Renal cortex interstitium (tissue), 11 donors: ENCODE data around the gene ZNF496. TPM values are rescaled to one million over a fixed set of nuclear protein-coding genes. Genes with fewer than 3 reads are reported as not detected.
"Not testable (repeated sequence)": the region's sequence is repeated elsewhere in the genome, so short reads cannot be mapped to it uniquely, and the experiment has no call there.

Experiments
- DNase-seq, 11 donors: peaks; one replicate each; pipeline ENCODE4 v3.0.0-alpha.2; 2013; ENCODE audit warnings: low read depth in 9 of 11, low spot score in 4 of 11; ENCODE audit errors: extremely low read depth in 1 of 11
- polyA plus RNA-seq, 3 donors: library from polyadenylated mRNA; unstranded; fragments of 120-200 nt; gene quantifications; one replicate each; pipeline ENCODE4 v1.2.1, GENCODE V29; 2013; ENCODE audit not compliant: insufficient read length in 3 of 3

Gene ZNF496
- polyA plus RNA-seq, 3 donors: 36.6 to 44.8 (median 39.3) TPM

DNA sequence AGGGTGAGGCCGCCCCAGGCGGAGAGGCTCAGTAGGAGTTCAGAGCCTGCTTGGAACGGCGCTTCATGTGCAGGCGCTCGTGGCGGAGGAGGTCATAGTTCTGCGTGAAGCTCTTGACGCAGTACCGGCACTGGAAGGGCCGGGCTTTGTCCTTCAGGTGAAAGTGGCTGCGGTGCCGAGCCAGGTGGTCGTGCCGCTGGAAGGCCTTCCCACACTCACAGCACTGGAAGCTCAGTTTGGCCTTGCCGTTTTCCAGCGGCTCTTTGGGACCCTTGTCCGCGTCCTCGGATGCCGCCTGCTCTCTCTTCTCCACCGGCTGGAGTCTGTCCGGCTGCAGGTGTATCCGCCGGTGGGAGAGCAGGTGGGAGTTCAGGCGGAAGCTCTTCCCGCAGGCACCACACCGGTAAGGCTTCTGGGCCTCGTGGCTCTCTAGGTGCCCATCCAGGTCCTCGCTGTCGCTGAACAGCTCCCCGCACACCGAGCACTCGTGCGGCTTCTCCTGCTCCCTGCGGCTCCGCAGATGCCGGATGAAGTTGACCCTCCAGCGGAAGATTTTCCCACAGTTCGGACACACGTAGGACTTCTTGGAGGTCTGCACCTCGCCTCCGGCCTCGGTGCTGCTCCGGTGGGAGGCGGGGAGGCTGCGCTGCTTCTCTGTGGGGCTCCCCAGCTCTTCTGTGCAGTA is 31.0 kb downstream of the ZNF496 start:
- DNase-seq: no peak

DNA sequence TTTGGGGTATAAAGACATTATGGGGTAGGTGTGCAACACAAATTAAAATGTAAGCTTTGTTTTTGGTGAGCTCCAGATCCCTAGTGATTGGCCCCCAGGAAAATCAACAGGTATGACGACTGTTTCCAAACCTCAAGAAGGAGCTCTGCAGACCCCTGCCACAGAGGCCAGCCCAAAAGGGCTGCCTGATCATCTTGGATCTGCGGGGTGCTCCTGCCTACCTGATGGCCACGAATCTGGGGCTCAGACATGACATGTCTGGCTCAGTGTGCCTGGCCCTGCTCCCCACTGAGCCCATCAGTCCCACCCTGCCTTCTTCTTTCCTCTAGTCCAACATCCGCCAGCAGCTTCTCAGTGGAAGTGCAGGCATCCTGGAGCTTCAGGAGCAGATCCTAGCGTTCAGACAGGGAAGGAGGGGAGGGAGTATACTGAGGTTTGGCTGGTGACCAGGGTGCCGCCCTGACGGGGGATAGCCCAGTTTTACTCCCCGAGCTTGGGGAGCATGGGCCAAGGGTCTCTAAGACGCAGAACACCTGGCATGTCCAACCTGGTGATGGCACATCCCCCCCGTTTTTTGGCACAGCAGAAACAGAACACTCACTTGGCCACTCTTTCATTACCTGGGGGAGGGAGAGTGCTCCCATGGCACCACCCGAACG is 31.8 kb downstream of the ZNF496 start:
- no peak for DNase-seq

DNA sequence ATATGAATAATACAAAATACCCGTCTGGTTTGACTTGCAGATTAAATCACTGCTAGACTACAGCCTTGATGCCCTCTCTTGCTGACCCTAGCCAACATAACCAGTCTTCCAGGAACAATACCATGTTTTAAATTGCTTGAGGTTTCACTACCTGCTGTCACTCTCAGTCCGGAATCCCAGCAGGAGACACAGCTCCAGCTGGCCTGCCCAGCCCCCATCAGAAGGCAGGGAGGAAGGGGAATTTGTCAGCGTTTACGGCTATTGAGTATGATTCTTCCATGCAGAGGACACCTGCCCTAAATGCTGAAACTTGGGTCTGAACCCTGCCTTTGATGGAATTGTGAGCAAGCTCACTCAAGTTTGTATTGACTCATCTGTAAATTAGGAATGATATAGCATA is 33.0 kb downstream of the ZNF496 start:
- DNase-seq: no peak

DNA sequence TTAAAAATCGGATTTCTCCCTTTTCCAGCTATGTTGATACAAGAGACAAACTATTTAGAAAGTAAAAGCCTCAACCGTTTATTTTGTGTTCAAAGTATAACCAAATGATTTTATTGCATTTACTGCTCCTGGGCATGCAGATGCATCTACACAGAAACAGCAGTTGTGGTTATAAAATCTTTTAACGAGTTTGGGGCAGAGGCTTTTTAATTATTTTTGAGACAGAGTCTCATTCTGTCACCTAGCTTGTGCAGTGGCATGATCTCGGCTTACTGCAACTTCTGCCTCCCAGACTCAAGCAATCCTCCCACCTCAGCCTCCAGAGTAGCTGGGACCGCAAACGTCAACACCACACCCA is 33.6 kb downstream of the ZNF496 start:
- DNase-seq: no peak

DNA sequence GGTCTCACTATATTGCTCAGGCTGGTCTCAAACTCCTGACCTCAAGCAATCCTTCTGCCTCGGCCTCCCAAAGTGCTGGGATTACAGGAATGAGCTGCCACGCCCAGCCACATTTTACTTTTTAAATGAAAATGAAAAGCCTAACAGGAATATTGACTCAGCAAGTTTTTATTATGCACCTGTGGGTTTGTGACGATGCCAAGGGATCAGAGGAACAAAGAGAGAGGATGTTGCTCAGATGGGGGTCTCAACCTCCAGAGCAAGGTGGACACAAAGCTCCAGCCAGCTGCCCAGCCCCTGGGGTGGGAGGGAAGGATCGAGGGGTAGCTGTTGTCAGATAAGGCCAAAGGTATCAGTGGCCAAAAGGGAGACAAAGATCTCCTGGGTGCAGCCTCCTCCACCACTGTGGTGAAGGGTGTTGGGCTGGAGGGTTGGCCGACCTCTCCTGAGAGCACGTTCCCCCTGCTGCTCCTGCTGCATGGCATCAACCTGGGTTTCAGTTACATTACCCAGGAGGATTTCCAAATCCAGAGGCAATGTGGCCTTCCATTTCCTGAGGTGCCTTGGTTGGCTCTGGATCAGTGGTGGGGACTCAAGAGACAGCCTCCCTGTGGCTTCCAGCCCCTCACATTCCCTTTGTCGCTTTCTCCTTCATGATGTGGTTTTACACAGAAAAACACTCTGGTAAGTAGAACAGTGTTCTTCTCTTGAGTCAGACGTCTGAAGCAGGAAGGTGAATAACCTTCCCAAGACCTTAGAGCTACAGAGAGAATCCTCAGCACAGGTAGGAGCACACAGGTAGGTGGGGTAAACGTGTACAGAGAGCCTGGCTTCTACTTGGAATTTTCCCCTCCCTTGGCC is 34.2 kb downstream of the ZNF496 start:
- no peak for DNase-seq

DNA sequence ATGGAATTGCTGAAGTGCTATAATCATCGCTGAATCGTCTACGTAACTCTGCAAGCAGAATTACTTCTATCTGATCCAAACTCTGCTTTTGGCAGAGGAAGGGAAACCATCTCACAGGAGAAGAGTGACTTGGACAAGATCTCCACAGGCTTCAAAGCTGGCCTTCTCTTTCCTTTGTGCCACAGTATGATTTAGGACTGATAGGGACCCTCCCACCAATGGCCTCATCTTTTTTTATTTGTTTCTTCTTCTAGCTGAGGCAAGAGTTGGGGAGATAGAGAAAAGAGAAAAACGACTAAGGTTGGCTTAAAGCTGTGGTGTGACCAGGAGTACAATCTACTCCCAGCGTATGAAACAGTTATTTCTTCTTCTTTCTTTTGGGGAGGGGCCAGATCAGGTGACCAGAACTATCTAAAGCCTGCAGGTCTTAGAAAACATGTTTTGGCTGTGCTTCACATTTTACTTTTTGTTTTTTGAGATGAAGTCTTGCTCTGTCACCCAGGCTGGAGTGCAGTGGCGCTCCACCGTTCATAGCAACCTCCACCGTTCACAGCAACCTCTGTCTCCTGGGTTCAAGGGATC is 35.0 kb downstream of the ZNF496 start:
- no peak for DNase-seq

DNA sequence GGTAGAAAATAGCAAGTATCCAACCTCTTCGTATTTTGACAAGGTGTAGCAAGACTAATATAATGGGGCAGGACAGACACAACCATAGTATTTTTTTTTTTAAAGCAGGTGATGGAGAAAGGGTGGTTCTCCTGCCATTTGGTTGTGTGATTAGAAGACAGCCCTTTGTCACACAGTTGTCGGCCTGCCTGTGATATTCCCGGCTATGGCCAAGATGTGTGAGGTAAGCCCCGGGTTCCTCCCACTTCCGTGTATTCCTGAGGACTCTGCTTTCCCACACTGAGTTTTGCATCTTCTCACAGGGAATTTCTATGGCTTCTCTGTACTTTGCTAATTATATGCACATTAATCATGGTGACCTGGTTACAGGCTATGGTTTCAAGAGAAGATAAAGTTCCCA is 35.9 kb downstream of the ZNF496 start:
- DNase-seq: no peak

DNA sequence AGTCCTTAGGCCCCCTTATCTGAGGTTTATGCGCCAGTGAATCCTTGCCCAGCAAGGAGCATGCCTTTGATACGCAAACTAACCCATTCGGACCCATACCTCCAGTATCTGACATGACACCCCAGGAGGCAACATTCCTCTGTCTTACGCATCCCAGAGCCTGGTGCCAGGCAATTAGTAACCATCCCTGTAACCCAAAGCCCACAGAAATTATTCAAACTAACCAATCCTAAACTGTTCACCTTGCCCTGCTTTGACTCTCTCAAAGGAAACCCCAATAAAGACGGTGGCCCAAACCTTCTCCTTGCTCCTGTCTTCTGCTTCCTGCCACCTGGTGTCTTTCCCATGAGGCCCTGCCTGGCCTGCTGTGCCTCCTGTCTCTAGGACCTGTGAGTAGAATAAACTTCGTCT is 36.4 kb downstream of the ZNF496 start:
- DNase-seq: no peak

DNA sequence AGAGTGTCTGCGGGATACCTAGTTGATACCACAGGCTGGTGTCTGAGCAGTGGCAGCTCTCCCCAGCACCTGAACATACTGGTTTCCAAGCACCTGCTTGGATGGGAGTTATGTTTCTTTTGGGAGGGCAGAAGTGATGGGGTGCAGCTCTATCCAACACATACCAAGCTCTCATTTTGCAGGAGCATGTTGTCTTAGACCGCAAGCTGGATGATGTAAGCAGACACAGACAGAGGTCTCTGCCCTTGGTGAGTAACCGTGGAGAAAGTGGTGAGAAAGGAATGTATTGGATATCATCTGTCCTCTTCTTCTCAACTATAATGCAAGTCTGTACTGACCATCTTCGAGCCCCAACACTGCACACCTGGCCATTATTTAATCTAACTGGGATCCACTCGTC is 37.4 kb downstream of the ZNF496 start:
- DNase-seq: no peak

DNA sequence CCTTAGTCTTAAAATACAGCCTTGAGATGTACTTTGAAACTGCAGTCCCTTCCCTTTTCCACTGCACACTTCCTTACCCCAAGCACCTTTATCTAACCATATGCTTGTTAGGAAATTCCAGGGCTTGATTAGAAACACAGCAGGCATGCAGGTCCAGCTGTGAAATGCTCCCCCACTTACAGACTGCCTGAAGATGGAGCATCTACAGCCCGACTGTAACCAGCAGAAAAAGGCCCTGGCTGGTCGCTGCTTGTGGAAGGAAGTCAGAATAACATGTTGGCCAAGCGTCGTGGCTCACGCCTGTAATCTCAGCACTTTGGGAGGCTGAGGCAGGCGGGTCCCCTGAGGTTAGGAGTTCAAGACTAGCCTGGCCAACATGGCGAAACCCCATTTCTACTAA is 38.6 kb downstream of the ZNF496 start:
- no peak for DNase-seq

DNA sequence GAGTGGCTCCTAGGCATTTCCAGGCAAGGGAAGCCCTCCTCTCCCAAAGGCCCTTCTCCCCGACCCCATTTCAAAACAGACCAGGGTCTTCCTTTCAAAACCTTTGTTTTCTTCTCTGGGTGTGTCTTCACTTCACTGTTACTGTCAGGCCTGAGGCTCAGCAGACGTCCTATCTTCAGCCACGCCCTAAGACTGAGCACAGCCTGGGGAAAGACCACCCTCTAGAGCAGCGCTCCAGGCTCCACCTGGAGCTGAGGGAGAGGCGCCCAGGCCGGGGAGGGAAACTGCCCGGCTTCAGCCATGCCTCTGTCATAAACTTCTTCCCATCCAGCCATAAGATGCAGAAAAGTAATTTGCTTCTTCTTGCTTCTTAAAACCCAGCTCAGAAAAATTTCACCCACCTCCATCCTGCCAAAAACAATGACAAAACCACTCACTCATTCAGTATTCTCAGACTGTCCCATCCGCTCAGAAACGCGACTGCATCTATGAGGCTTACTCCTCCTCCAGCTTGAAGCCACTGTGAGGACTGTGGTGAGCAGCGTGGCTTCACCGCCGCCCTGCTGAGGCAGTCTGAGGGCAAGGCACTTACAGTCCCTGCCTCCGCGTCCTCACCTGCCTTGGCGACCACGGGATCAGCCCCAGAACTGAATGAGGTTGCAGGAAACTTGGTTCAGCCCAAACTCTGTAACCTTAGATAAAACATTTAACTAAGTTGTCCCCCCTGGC is 39.7 kb downstream of the ZNF496 start:
- DNase-seq: no peak

DNA sequence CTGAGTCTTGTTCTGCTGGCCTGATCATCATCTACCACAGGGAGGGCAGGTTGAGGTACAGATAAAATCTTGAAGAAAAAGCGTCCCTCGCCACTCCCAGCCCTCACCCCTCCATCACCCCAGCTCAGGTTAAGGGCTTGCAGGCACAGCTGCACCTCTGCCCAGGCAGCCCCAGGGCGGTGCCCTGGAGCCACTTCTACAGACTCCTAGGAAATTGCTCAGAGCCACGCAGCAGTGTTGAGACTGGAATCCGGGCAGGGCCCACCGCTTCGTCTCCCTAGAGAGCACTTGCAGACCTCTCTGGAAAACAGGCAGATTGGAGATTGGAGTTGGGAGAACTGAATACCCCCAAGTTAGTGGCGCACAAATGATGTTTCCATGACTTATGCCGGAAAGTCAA is 40.5 kb downstream of the ZNF496 start:
- no peak for DNase-seq

DNA sequence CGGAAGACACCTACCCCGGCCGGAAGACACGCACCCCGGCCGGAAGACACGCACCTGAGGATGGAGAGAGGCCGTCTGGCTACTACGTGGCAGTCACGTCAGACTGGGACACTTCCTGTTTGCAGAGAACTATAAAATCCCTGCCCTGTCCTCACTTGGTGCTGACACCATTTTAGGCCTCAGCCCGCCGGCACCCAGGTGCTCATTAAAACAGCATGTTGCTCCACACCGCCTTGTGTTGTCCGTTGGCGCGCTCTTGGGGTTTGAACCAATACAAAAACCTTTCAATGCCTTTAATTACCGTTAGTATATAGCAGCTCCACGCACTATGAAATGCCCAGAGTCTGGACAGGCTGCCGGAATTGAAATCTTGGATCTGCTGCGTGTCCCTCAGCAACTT is 41.1 kb downstream of the ZNF496 start:
- no peak for DNase-seq

DNA sequence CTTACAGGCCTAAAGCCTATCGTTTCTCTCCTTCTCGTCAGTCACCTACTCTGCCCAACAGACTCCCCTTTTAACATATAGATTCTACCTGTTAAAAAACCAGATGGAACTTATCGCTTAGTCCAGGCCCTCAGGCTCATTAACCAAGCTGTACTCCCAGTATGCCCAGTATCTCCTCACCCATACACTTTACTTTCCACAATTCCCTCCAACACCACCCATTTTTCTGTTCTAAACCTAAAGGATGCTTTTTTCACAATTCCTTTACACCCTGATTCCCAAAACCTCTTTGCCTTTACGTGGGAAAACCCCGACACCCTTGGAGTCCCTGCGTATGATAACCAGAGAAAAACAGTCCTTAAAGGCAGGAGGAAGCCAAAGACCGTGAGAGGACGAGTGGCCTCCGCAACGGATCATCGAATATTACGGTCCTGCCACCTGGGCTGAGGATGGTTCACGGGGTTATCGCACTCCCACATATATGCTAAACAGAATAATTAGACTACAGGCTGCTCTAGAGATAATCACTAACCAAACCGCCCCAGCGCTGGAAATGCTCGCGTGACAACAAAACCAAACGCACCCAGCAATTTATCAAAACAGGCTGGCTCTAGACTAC is 42.3 kb downstream of the ZNF496 start:
- not testable (repeated sequence) for DNase-seq

DNA sequence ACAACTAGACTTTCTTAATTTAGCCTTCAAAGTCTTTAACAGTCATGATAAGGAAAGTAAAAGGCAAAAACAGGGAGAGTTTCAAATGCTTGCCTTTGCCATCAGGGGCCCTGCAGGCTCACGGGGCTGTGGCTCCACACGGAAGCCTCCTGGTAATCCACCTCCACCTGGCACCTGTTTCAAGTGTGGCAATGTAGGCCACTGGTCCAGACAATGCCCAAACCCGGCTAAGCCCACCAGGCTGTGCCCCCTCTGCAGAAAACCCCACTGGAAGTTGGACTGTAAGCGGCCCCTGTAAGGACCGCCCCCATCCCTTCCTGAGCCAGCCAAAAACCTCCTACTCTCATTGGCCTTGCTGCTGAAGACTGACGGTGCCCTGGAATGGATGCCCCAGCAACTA is 43.3 kb downstream of the ZNF496 start:
- DNase-seq: no peak

DNA sequence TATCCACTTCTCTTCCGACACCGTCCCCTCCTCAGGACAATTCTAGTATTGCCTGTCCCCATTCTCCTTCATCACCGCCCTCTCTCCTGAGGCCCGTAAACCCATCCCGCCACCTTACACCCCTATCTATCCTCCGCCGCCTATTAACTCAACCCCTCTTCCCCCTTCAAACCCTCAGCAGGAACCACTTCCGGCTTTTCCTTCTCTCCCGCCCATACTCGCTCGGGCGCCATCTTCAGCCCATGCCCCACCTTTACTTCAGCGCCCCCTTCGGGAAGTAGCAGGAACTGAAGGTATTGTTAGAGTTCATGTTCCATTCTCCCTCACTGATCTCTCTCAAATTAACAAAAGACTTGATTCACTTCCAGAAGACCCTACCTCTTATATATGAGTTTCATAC is 44.2 kb downstream of the ZNF496 start:
- DNase-seq: no peak

DNA sequence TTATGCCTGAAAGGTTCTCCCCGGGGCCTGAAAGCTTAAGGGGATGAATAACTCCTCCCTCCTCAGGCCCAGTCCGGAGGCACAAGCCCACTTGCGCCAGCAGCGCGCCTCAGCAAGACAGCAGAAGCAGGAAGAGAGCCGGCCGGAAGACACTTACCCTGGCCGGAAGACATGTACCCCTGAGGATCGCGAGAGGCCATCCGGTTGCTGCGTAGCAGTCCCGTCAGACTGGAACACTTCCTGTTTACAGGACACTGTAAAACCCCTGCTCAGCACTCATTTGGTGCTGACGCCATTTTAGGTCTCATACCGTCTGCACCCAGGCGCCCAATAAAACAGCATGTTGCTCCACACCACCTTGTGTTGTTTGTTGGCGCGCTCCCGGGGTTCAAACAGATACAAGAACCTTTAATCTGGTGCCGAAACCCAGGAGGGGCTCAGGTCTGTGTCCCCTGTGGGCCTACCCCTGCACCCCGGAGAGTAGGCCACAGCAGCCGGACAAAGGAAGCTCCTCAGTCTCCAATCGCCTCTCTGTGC is 45.5 kb downstream of the ZNF496 start:
- DNase-seq: no peak

DNA sequence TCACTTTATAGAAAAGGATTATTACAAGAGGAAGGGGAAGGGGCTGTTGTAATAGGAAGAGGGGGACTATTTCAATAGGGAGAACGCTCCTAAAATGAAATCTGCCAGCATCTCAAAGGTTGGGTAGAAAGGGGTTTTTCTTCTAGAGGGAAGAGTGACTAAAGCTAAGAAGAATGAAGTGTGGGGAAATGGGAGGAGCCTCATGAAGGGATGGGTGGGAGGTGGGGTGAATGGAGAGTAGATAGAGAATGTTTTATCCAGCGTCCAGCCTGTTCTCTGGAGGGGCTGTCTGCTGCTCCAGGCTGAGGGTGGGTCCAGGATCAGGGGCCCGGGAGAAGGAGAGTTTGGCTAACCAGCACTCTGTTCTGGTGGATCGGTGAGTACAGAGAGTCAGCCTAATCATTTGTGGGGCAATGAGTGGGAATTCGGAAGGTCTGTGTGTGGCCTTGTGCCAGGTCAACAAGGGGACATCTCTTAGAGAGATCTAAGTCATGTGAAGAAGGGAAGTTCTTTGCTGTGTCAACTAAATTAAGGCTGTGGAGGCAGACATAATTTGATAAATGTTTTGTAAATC is 50.6 kb downstream of the ZNF496 start:
- DNase-seq: no peak
